ENCODE measurements around the gene SRL.

- TF ChIP-seq POLR2A (IDR thresholded peaks at IDR 0.05), result no peak
- TF ChIP-seq EP300 (IDR thresholded peaks at IDR 0.05), result no peak
- TF ChIP-seq POLR2AphosphoS5 (IDR thresholded peaks at IDR 0.05), result no peak
Measured at GRCh38 chr16:4270091-4270490, 28.2 kb upstream of the SRL start.

All from suprapubic skin (tissue), 4 donors.